ENCODE data around the gene ACTL8.

The ACTL8 gene

GRCh38 chr1:17773591-17774326 lies 18.6 kb downstream of the ACTL8 start:
- H3K27ac Mint-ChIP-seq, result no peak overlapping the region
- no peaks in the 10 kb centered on the region for H3K9me3 Mint-ChIP-seq
- H3K36me3 Mint-ChIP-seq, result no peaks in the 10 kb centered on the region
- peaks cover 22% of the 10 kb centered on the region for H3K27me3 Mint-ChIP-seq
- no peaks in the 10 kb centered on the region for H3K4me1 Mint-ChIP-seq
- H3K4me3 Mint-ChIP-seq, result no peak overlapping the region
- no peak for ATAC-seq

GRCh38 chr1:17774452-17774851 lies 19.3 kb downstream of the ACTL8 start:
- Mint-ChIP-seq H3K4me3 (no peak overlapping the region), H3K27me3 (peaks cover 21% of the 10 kb centered on the region), H3K36me3 (no peaks in the 10 kb centered on the region), H3K9me3 (no peaks in the 10 kb centered on the region), H3K4me1 (no peaks in the 10 kb centered on the region), H3K27ac (no peak overlapping the region)
- ATAC-seq, result no peak

GRCh38 chr1:17775796-17776195 lies 20.7 kb downstream of the ACTL8 start:
- H3K36me3 Mint-ChIP-seq, result no peaks in the 10 kb centered on the region
- no peak overlapping the region for H3K27ac Mint-ChIP-seq
- H3K4me3 Mint-ChIP-seq, result no peak overlapping the region
- no peaks in the 10 kb centered on the region for H3K4me1 Mint-ChIP-seq
- H3K27me3 Mint-ChIP-seq, result peaks cover 21% of the 10 kb centered on the region
- no peak for ATAC-seq
- no peaks in the 10 kb centered on the region for H3K9me3 Mint-ChIP-seq

- no peaks in the 10 kb centered on the region for H3K4me1 Mint-ChIP-seq
- ATAC-seq, result no peak
- H3K27me3 Mint-ChIP-seq, result peaks cover 21% of the 10 kb centered on the region
- no peak overlapping the region for H3K4me3 Mint-ChIP-seq
- H3K36me3 Mint-ChIP-seq, result no peaks in the 10 kb centered on the region
- H3K27ac Mint-ChIP-seq, result no peak overlapping the region
- H3K9me3 Mint-ChIP-seq, result no peaks in the 10 kb centered on the region
These were observed 21.3 kb downstream of the ACTL8 start for GRCh38 chr1:17776426-17776825.

GRCh38 chr1:17777330-17777729 lies 22.2 kb downstream of the ACTL8 start:
- Mint-ChIP-seq H3K27ac (no peak overlapping the region), H3K36me3 (no peaks in the 10 kb centered on the region), H3K4me1 (no peaks in the 10 kb centered on the region), H3K4me3 (no peak overlapping the region), H3K27me3 (peaks cover 21% of the 10 kb centered on the region), H3K9me3 (no peaks in the 10 kb centered on the region)
- no peak for ATAC-seq

GRCh38 chr1:17777818-17778217 lies 22.7 kb downstream of the ACTL8 start:
- Mint-ChIP-seq H3K36me3 (no peaks in the 10 kb centered on the region), H3K27ac (no peak overlapping the region), H3K4me3 (no peak overlapping the region), H3K4me1 (no peaks in the 10 kb centered on the region), H3K27me3 (peaks cover 21% of the 10 kb centered on the region), H3K9me3 (no peaks in the 10 kb centered on the region)
- no peak for ATAC-seq

GRCh38 chr1:17780916-17781315 lies 25.8 kb downstream of the ACTL8 start:
- no peak overlapping the region for H3K4me3 Mint-ChIP-seq
- H3K9me3 Mint-ChIP-seq, result peaks cover 2% of the 10 kb centered on the region
- peaks cover 17% of the 10 kb centered on the region for H3K27me3 Mint-ChIP-seq
- H3K27ac Mint-ChIP-seq, result no peak overlapping the region
- H3K36me3 Mint-ChIP-seq, result no peaks in the 10 kb centered on the region
- H3K4me1 Mint-ChIP-seq, result no peaks in the 10 kb centered on the region
- ATAC-seq, result no peak

- Mint-ChIP-seq H3K4me3 (no peak overlapping the region), H3K27me3 (peaks cover 44% of the 10 kb centered on the region), H3K4me1 (no peaks in the 10 kb centered on the region), H3K27ac (no peak overlapping the region), H3K36me3 (no peaks in the 10 kb centered on the region), H3K9me3 (no peaks in the 10 kb centered on the region)
- ATAC-seq, result no peak
These were observed 34.8 kb downstream of the ACTL8 start for GRCh38 chr1:17789926-17790325.

- no peak for ATAC-seq
- no peak overlapping the region for H3K27ac Mint-ChIP-seq
- peaks cover 41% of the 10 kb centered on the region for H3K27me3 Mint-ChIP-seq
- H3K4me1 Mint-ChIP-seq, result peaks cover under 1% of the 10 kb centered on the region
- H3K4me3 Mint-ChIP-seq, result no peak overlapping the region
- H3K36me3 Mint-ChIP-seq, result no peaks in the 10 kb centered on the region
- no peaks in the 10 kb centered on the region for H3K9me3 Mint-ChIP-seq
These were observed 35.4 kb downstream of the ACTL8 start for GRCh38 chr1:17790383-17791054.

- H3K4me3 Mint-ChIP-seq, result no peak overlapping the region
These were observed 35.9 kb downstream of the ACTL8 start for GRCh38 chr1:17791055-17791390.

GRCh38 chr1:17791480-17791879 lies 36.3 kb downstream of the ACTL8 start:
- peaks cover 40% of the 10 kb centered on the region for H3K27me3 Mint-ChIP-seq
- H3K4me1 Mint-ChIP-seq, result peaks cover 6% of the 10 kb centered on the region
- no peak overlapping the region for H3K27ac Mint-ChIP-seq
- H3K4me3 Mint-ChIP-seq, result no peak overlapping the region
- no peaks in the 10 kb centered on the region for H3K36me3 Mint-ChIP-seq
- no peaks in the 10 kb centered on the region for H3K9me3 Mint-ChIP-seq
- no peak for ATAC-seq

More at GRCh38 chr1:17791055-17791390, 35.9 kb downstream of the ACTL8 start:
- H3K27me3 Mint-ChIP-seq, result peaks cover 41% of the 10 kb centered on the region
- ATAC-seq, result no peak
- H3K4me1 Mint-ChIP-seq, result peaks cover 6% of the 10 kb centered on the region
- H3K9me3 Mint-ChIP-seq, result no peaks in the 10 kb centered on the region
- H3K36me3 Mint-ChIP-seq, result no peaks in the 10 kb centered on the region
- H3K27ac Mint-ChIP-seq, result no peak overlapping the region

- no peak for ATAC-seq
- Mint-ChIP-seq H3K4me1 (peaks cover 7% of the 10 kb centered on the region), H3K27me3 (peaks cover 37% of the 10 kb centered on the region)
These were observed 37.3 kb downstream of the ACTL8 start for GRCh38 chr1:17792421-17792820.

GRCh38 chr1:17795081-17795809 lies 40.1 kb downstream of the ACTL8 start:
- Mint-ChIP-seq H3K27ac (no peak overlapping the region), H3K27me3 (peaks cover 34% of the 10 kb centered on the region)

More at GRCh38 chr1:17792421-17792820, 37.3 kb downstream of the ACTL8 start:
- Mint-ChIP-seq H3K36me3 (no peaks in the 10 kb centered on the region), H3K27ac (no peak overlapping the region), H3K4me3 (no peak overlapping the region), H3K9me3 (no peaks in the 10 kb centered on the region)

GRCh38 chr1:17795836-17796645 lies 40.9 kb downstream of the ACTL8 start:
- Mint-ChIP-seq H3K36me3 (no peaks in the 10 kb centered on the region), H3K27ac (no peak overlapping the region), H3K4me3 (no peak overlapping the region), H3K9me3 (no peaks in the 10 kb centered on the region), H3K4me1 (peaks cover 11% of the 10 kb centered on the region), H3K27me3 (peaks cover 34% of the 10 kb centered on the region)
- no peak for ATAC-seq

More at GRCh38 chr1:17795081-17795809, 40.1 kb downstream of the ACTL8 start:
- H3K4me1 Mint-ChIP-seq, result peaks cover 11% of the 10 kb centered on the region
- H3K9me3 Mint-ChIP-seq, result no peaks in the 10 kb centered on the region
- ATAC-seq, result no peak
- H3K36me3 Mint-ChIP-seq, result no peaks in the 10 kb centered on the region
- H3K4me3 Mint-ChIP-seq, result no peak overlapping the region

- Mint-ChIP-seq H3K27me3 (peaks cover 34% of the 10 kb centered on the region), H3K4me1 (peaks cover 11% of the 10 kb centered on the region), H3K27ac (no peak overlapping the region), H3K36me3 (no peaks in the 10 kb centered on the region), H3K4me3 (no peak overlapping the region), H3K9me3 (no peaks in the 10 kb centered on the region)
- ATAC-seq, result no peak
These were observed 42.3 kb downstream of the ACTL8 start for GRCh38 chr1:17797478-17797877.

Data from stimulated activated memory B cell treated with anti-CD40 and anti-IgM and Interleukin-4, amounts not matched to agents 10 μg/mL and 1 μg/mL and 100 μg/mL, for 72 hours (primary cell).